HG03103 (cell line): Measurements from ENCODE around the gene RHOBTB1.
A peak's percentile ranks its signal among the peaks of the same experiment; 100 is the strongest.
"Not testable (repeated sequence)": the region's sequence is repeated elsewhere in the genome, so short reads cannot be mapped to it uniquely, and the experiment has no call there.

Experiments used
- ATAC-seq: cut with Tn5 transposase; IDR thresholded peaks from one replicate; pipeline ENCODE4 v1.9.1; 2021; ENCODE audit warnings: low read depth; ENCODE audit not compliant: unreplicated experiment

Gene RHOBTB1

DNA sequence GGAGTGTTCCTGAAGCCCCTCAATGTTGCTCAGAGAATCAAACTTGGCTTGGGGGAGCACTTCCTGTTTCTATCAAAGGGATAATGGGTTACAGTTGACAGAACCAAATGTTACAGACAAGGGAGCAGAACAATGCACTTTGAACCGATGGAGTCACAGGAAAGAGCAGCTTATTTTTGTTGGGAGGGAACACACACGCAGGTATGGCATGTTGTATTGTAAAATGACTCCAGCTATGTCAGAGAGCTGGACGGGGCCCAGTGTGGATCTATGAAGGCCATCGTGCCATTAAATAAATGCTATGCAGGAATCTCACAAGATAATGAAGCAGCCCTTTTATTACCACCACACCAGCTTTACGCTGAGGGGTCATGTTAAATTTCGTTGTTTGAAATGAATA lies 35.1 kb downstream of the RHOBTB1 start:
- no peak for ATAC-seq

DNA sequence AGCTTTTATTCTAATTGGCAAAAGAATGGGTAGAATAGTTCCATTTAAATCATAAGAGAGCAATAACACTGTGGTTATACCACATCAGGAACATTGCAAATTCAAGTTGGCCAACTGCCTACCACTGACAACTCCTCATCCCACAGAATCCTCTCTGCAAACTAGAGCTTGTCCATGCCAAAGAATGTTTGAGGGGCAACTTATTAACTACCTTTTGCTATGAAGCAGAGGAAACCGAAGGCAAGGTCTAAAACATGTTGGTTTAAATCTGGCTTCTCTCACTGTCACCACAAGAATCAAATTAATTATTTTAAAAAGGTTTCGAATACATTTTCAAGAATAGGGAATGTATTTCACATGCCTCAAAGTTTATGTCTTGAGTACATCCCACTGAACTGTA lies 36.0 kb downstream of the RHOBTB1 start:
- no peak for ATAC-seq

DNA sequence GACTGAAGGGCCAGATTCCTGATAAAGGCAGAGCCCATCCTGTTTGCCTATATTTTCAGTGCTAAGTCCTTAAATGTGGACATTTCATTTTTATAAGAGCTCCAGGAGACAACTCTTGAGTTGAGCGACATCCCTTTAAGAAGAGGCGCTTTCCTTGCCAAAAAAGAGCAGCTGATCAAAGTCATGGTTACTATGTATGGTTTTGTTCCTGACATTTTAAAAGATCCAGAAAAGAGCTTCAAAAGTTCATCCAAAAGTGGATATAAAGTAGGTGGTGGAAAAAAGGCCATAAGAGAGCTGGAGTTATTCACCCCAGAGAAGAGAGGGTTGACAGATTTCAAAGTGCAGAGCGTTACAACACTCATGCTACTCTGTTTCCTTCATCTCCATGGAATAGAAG lies 36.7 kb downstream of the RHOBTB1 start:
- ATAC-seq = no peak

DNA sequence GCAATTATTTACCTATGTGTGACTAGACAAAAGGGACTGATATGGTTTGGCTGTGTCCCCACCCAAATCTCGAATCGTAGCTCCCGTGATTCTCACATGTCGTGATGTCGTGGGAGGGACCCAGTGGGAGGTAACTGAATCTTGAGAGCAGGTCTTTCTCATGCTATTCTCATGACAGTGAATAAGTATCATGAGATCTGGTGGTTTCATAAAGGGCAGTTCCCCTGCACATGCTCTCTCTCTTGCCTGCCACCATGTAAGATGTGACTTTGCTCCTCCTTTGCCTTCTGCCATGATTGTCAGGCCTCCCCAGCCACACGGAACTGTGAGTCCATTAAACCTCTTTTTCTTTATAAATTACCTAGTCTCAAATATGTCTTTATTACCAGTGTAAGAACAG lies 37.2 kb downstream of the RHOBTB1 start:
- ATAC-seq = not testable (repeated sequence)

DNA sequence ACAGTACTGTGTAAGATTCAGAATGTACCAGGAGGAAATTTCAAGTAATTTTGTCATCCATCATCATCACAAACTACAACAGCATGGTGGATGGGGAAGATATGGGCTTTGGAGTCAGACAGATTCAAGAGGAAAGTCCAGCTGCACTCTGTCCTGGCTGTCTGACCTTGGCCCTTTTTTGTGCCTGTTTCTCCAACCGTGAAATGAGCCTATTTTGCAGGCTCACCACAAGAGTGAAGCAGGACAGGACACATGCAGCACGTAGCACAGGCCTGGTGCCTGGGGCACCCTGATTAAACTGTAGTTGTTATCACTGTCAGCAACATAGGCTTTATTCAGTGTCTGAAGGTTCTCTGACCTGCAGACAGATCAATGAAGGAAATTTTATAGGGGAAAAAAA lies 37.6 kb downstream of the RHOBTB1 start:
- no peak for ATAC-seq

DNA sequence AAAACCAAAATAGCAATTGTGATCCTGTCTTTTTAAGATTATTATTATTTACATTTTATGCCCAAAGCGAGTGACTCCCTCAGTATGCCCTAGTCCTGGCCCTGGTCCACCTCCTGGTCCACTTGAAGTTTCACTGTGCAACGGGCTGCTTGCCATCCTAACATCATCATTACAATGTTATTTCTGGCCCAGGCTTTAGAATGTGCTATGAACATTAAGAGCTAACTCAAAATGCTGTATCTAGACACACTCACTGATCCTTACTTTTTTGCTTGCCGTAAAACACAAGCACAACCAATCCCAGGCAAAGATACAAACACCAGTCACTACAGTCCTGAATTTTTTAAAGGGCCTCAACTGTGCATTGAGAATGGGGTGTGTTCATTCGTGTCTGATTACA lies 38.4 kb downstream of the RHOBTB1 start:
- no peak for ATAC-seq

DNA sequence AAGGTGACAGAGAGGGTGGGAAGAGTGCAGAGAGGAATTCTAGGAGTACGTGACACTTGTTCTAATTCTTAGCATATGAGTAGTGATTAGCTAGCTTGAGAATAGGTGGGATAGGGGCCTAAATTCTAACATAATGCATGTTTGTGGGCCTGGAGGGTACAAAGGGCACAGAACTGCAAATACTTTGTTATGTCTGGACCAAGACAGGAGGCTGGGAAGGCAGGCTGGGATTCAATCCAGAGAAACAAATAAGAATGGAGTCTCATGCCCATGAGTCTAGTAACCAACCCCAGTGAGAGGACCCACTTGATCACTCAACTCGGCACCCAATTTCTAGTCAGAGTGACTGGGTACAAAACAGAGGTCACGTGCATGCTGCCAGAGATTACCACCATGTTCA lies 40.9 kb downstream of the RHOBTB1 start:
- no peak for ATAC-seq

DNA sequence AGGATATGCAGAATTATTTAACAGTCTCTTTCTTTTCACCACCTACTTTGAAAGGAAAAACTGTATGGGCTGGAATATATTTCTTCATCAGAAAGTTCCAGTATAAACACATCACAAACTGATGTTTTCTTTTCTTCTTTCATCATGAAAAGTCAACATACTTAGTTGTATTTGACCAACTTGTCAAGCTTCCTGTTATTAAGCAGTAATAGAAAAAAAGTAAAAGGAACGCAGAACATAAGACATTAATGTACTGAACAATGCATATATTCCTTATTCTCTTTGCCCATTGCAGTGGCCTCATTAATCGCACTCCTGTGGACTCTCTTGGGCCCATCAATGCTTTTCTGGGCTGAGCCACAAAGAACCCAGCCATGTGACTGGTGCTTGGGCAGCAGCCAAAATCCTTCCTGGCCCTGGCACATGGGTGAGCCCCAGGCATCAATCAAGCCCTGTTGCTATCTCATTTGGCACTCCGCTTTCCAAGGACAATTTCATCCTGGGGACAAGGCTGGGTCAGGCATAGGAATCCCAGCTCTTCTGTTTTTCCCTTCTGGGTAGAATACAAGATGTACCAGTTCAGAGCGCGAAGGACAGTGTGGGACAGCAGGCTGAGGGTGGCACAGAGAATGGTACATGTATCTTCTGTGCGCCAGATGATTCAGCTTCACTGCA lies 42.3 kb downstream of the RHOBTB1 start:
- ATAC-seq = no peak

DNA sequence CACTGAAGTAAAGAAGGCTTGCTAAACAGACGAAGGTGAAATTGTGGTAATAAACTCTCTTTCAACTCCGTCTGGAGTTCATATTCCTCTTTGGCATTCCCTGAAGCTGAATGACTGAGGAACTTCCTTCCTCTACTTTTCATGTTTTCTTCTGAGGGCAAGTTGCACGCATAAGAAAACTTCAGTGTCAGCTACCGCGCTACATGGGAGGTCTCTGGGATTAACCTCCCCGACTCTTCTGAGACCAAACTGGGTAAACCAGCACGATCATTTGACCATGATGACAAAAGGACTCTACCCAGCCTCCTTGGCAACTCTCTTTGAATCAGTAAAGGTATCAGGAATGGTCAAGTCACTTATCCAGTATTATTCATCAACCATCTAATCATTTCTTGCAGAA lies 44.7 kb downstream of the RHOBTB1 start:
- no peak for ATAC-seq

DNA sequence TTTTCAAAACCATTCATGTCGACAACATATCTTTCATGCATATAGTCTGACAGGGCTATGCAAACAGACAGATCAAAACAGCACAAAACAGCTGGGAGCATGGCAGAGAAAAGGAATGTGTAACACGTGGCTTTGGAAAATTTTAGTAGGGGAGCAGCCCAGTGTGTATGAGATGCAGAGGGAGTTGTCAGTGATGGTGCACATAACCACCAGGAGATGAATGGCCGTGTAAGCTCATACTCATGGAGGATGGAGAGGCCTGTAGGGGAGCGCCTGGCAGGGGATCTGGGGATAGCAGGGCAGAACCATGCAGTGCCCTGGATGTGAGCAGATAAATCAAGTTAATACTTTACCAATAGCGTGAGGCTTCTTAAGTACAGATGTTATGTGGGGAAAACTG lies 45.7 kb downstream of the RHOBTB1 start:
- ATAC-seq = no peak

DNA sequence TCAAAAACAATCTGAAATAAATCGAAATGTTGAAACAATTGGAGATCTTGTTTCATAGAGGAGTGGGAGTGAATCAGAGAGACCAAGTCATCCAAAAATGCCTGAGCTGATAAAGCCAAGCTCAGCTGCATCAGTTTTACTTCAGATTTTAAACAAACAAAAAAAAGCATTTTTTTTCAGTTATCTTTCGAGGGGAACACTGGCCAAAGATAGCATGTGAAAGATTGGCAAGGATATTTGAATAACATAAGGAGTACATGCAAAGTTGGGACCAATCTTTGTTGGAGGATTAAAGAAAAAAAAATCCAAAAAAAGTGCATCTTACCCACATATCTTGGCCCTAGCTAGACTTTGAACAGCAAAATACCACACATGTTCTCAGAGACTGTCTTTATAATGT lies 47.2 kb downstream of the RHOBTB1 start:
- no peak for ATAC-seq

DNA sequence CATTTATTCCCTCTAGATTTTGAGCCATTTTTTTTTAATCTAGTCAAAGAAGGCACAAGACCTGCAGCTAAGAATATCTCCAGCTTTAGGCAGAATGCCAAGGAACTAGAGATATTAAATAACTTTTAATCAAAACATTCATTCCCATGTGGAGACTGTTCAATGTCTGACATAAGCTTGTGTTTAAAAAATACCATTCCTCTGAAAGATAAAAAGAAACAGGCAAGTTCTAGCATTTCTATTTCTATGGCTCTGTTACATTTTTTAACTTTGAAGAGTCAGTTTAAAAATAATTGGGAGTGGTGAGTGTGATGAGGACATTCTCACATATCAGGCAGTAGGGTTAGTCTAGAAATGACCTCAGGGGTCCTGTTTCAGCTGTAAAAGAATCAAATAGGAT lies 48.0 kb downstream of the RHOBTB1 start:
- ATAC-seq = no peak

DNA sequence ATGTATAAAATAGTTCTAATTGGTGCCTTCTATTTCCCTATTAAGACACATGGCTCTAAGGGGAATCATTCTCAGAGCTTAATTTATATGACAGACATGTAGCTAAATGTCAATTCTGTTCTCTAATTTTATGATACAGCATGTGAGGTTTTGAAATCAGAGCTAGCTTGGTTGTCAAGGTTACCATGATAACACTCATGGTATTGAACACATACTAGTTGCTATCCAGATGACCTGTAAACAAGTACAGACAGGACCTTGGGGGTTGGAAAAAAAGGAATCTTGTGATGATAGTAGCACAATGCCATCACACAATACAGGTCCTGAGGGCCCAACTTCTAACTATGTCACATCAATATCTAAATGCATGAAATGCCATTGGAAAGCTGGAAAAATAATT lies 49.2 kb downstream of the RHOBTB1 start:
- ATAC-seq = no peak

DNA sequence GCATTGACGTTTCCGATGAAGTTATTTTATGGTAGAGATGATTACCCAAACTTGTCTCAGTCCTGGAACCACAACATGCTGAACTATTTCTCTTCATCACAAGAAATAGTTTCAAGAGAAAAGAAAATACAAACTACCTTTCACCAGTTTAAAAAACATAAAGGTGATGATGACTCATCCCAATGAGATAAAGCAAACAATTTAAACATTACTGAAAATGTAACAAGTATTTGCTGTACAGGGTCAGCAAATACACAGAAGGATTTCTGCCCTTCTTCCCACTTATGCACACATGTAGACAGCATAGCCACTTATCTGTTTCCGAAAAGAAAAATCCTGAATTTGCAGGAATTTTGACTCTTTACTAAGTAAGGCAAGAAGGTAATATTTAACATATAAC lies 50.8 kb downstream of the RHOBTB1 start:
- ATAC-seq = no peak

DNA sequence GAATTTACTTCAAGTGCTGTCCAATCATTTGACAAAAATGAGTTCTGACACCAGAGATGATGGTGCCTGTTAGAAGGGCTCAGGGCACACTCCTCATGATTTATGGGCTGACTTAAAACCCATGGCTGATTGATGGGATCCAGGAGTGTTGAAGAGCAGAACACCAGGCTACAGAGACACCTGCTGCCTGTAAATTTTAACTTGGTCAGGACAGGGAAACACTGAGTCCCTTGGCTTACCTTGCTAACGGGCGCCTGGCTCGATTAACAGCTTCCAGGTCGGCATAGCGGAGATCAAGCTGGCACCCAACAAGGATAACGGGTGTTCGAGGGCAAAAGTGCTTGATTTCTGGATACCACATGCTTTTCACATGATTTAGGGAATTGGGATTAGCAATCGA lies 51.4 kb downstream of the RHOBTB1 start:
- no peak for ATAC-seq

DNA sequence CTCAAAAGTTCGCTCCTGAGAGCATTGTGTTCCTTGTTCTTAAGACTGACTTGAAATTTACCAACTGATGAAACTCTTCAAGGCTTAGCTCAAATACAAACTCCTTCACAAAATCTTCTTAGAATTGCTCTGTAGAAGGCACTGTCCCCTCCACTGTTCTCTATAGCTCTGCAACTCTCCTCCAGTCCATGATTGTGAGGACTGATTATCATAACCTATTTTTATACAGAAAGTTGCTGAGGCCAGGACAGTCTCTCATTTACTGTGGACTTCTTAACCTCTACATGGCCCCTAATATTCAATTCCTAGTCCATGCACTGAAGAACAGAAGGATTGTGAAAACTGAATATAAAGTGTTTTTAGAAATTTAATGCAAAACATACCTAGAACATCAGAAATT lies 53.2 kb downstream of the RHOBTB1 start:
- no peak for ATAC-seq

DNA sequence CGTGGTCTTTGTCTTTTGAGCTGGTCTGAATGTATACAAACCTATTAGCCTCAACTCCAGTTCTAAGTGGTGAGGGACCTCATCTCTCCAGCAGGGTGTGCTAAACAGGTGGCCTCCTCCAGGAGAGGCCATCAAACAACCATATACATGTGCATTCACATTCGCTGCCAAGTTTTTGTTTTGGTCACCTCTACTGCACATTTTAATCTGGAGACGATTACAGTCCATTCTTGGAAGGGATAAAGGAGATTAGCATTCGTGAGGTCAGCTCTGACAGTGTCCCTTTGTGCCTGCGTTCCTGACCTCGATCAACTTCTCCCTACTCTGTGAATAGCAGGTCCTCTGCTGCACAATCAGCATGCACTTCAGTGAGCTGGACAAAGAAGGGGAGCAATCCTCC lies 60.8 kb downstream of the RHOBTB1 start:
- ATAC-seq = peak; percentile 63

DNA sequence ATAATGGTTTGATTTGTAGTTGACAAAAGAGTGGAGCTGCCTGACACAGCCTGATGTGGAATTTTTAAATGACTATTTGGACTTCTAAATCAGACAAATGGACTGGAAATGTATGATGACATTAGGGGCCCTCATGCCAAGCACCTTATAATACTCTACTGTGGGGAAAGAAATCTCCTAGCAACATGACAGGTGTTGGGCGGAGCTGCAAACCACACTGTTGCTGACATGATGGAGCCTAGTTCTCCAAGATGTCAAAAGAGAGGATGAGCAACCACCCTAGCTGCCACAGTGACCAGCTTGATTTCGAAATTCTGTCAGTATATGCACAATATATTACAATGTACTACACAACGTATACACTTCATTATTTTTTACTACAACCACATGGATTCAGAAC lies 65.8 kb downstream of the RHOBTB1 start:
- ATAC-seq = no peak

DNA sequence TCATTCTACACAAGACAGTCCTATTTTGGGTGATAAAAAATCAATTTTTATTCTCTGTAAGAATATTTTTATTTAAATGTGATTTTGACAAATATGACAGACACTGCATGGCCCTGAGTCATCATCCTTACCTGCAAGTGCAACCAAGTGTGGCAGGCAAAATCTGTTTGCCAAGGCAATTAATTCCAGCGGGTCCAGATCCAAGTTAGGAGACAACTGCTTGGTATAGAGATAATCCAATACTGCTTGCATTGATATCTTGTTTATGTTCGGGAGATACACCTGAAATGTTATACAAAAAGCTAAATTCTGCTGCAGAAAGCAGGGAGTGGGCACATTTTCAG lies 66.2 kb downstream of the RHOBTB1 start:
- no peak for ATAC-seq

DNA sequence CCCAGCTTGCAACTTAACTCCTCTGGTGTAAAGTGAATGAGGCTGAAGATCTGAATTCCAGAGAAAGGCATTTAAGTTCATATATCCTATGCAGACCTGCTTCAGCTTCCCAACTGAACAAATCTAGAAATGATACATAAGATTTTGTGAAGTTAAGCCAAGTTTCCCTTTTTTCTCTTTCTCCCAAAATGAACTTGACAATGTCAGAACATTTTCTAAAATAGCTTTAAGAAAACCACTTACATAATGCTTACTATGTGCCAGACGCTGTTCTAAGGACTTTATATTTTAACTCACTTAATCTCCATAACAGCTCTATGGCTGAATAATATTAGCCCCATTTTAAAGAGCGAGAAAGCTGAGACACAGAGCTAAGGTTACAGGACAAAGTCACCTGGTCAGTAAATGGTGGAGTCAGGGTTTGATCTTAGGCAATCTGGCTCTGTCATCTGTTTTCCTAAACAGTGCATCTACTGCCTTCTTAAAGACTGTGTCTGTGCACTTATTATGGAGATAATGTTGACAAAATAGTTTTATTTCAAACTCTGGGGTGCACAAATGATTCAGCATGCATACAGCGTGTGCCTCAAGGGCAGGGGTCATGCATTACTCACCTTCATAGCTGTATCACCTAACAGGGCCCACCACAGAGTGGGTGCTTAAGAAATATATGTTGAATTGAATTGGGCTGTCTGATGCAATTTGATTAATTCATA lies 66.8 kb downstream of the RHOBTB1 start:
- no peak for ATAC-seq

DNA sequence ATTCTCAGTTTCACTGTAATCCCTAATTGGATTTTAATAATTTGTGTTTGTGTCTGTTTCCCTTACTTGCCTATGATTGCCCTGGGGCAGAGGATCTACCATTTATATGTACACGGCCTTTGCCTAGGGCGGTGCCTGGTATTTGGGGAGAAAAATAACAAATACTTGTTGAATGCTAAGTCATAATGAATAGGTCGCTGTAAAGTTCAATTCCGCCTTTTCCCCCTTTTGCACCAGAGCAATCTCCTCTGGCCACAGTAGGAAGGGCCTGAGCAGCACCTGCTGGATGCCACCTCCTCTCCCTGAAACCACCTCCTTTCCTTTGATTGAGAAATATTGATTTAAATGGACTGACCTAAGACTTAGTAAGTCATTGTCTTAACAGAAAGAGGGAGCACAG lies 70.2 kb downstream of the RHOBTB1 start:
- ATAC-seq = no peak

DNA sequence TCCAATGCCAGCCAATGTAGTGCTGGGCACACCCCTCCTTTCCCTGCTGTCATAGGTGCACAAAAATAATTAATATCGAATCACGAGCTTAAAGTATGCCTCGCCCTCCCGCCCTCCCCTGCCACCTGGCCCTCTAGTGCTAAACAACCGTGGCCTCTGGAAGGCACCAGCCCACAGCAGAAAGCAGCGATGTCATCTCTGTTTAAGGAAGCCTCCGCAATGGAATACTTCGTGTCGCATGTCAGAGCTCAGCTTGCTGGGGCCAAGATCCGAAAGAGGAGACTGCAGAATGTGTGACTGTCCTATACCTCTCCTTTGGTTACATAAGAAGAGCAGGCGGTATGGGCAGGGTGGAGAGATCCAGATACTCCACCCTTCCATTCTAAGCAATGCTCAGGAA lies 71.5 kb downstream of the RHOBTB1 start:
- ATAC-seq = no peak

DNA sequence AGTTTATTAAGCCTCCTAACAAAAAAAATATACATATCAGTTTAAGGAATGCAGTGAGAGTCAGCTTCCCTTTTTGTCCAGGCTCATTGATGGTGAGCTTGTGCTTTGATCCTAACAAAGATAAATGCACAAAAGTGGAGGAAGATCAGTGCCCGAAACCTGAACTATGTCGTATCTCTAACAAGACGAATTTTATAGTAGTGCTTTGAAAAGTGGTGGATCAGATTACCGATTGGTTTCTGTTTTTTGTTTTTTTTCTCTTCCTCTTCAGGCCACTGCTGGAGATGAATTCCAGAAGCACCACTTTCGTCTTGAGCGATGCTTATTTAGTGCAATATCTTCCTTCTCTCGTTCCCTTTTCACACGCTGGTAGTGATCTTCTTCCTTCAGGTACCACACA lies 72.8 kb downstream of the RHOBTB1 start:
- no peak for ATAC-seq
